ENCODE data around the gene C12orf54. TPM values are rescaled to one million over a fixed set of nuclear protein-coding genes. Genes with fewer than 3 reads are reported as not detected.
"Not testable (repeated sequence)": the region's sequence is repeated elsewhere in the genome, so short reads cannot be mapped to it uniquely, and the experiment has no call there.

C12orf54 gene
- total RNA-seq, 2 donors from 2014 or later = not detected

GRCh38 chr12:48482930-48483329, 632 bp downstream of the C12orf54 start:
- intact Hi-C loops (cut with DNase I) = no loop called here
- TF ChIP-seq POLR2A (IDR thresholded peaks at IDR 0.05) (no peak), CTCF (IDR thresholded peaks at IDR 0.05) (no peak)
- DNase-seq (no peak), ATAC-seq (no peak)
- Histone ChIP-seq H3K4me3 (no peak overlapping the region), H3K4me1 (no peaks in the 10 kb centered on the region), H3K9me3 (no peaks in the 10 kb centered on the region), H3K27me3 (no peaks in the 10 kb centered on the region), H3K27ac (no peak overlapping the region), H3K36me3 (replicated peaks in 1 of 2; ENCODE audit: insufficient read depth in 1 of 2, low read depth in 2 of 2) (no peaks in the 10 kb centered on the region)
- 67 to 85% methylated on average over 3 of the region's 3 CpGs for WGBS, 2 donors

- no peak for ATAC-seq
- no peaks in the 10 kb centered on the region for H3K27me3 ChIP-seq
- TF ChIP-seq CTCF (IDR thresholded peaks at IDR 0.05) (no peak), POLR2A (IDR thresholded peaks at IDR 0.05) (no peak)
- no peaks in the 10 kb centered on the region for H3K4me1 ChIP-seq
- no peak for DNase-seq
- no peaks in the 10 kb centered on the region for H3K36me3 ChIP-seq (replicated peaks in 1 of 2; ENCODE audit: insufficient read depth in 1 of 2, low read depth in 2 of 2)
- intact Hi-C loops (cut with DNase I) = no loop called here
- H3K4me3 ChIP-seq = no peak overlapping the region
- WGBS, 2 donors = 55 to 58% methylated on average over 2 of the region's 2 CpGs
- no peak overlapping the region for H3K27ac ChIP-seq
- H3K9me3 ChIP-seq = no peaks in the 10 kb centered on the region
These were observed 4.0 kb downstream of the C12orf54 start for GRCh38 chr12:48486261-48486660.

GRCh38 chr12:48486679-48487078, 4.4 kb downstream of the C12orf54 start:
- ATAC-seq (no peak), DNase-seq (no peak)
- intact Hi-C loops (cut with DNase I) = no loop called here
- H3K36me3 ChIP-seq (replicated peaks in 1 of 2; ENCODE audit: insufficient read depth in 1 of 2, low read depth in 2 of 2) = no peaks in the 10 kb centered on the region
- no peaks in the 10 kb centered on the region for H3K9me3 ChIP-seq
- no peaks in the 10 kb centered on the region for H3K27me3 ChIP-seq
- WGBS, 2 donors = 50 to 52% methylated on average over 5 of the region's 5 CpGs
- TF ChIP-seq CTCF (IDR thresholded peaks at IDR 0.05) = no peak
- TF ChIP-seq POLR2A (IDR thresholded peaks at IDR 0.05) = no peak
- no peaks in the 10 kb centered on the region for H3K4me1 ChIP-seq
- H3K4me3 ChIP-seq = no peak overlapping the region
- H3K27ac ChIP-seq = no peak overlapping the region

GRCh38 chr12:48489012-48489411, 6.7 kb downstream of the C12orf54 start:
- H3K27me3 ChIP-seq = no peaks in the 10 kb centered on the region
- DNase-seq = no peak

GRCh38 chr12:48489456-48489855, 7.2 kb downstream of the C12orf54 start:
- H3K27ac ChIP-seq; ATAC-seq; H3K4me1 ChIP-seq; H3K9me3 ChIP-seq; H3K4me3 ChIP-seq; intact Hi-C loops (cut with DNase I); DNase-seq; H3K36me3 ChIP-seq (replicated peaks in 1 of 2; ENCODE audit: insufficient read depth in 1 of 2, low read depth in 2 of 2); H3K27me3 ChIP-seq: not testable (repeated sequence)
- WGBS, 2 donors = 69 to 76% methylated on average over 7 of the region's 7 CpGs

More at GRCh38 chr12:48489012-48489411, 6.7 kb downstream of the C12orf54 start:
- Histone ChIP-seq H3K36me3 (replicated peaks in 1 of 2; ENCODE audit: insufficient read depth in 1 of 2, low read depth in 2 of 2) (no peaks in the 10 kb centered on the region), H3K4me3 (no peak overlapping the region), H3K27ac (no peak overlapping the region), H3K9me3 (no peaks in the 10 kb centered on the region), H3K4me1 (no peaks in the 10 kb centered on the region)
- TF ChIP-seq POLR2A (IDR thresholded peaks at IDR 0.05) (no peak), CTCF (IDR thresholded peaks at IDR 0.05) (no peak)
- 65 to 71% methylated on average over 2 of the region's 2 CpGs for WGBS, 2 donors
- ATAC-seq = no peak
- intact Hi-C loops (cut with DNase I) = no loop called here

GRCh38 chr12:48500281-48500680, 18.0 kb downstream of the C12orf54 start:
- WGBS, 2 donors = 85 to 93% methylated on average over 3 to 12 of the region's 32 CpGs
- H3K27me3 ChIP-seq; DNase-seq; H3K27ac ChIP-seq; H3K4me3 ChIP-seq; H3K4me1 ChIP-seq; ATAC-seq; intact Hi-C loops (cut with DNase I); H3K9me3 ChIP-seq; H3K36me3 ChIP-seq (replicated peaks in 1 of 2; ENCODE audit: insufficient read depth in 1 of 2, low read depth in 2 of 2): not testable (repeated sequence)

GRCh38 chr12:48506836-48507235, 24.5 kb downstream of the C12orf54 start:
- H3K27me3 ChIP-seq; H3K36me3 ChIP-seq (replicated peaks in 1 of 2; ENCODE audit: insufficient read depth in 1 of 2, low read depth in 2 of 2); H3K9me3 ChIP-seq; ATAC-seq; H3K4me3 ChIP-seq; DNase-seq; H3K27ac ChIP-seq; H3K4me1 ChIP-seq; intact Hi-C loops (cut with DNase I): not testable (repeated sequence)
- 26 to 38% methylated on average over 2 of the region's 2 CpGs for WGBS, 2 donors
